Endodermal cell (in vitro differentiated cells): ENCODE measurements around the gene DYNLT2B. TPM values are rescaled to one million over a fixed set of nuclear protein-coding genes. Genes with fewer than 3 reads are reported as not detected.
"Not testable (repeated sequence)": the region's sequence is repeated elsewhere in the genome, so short reads cannot be mapped to it uniquely, and the experiment has no call there.

Source experiments
- DNase-seq: peaks from one replicate; pipeline ENCODE4 v3.0.0-alpha.2; 2017
- H3K27ac ChIP-seq: 2 replicates; pipeline ENCODE4 v1.5.1; 2013; ENCODE audit warnings: mild to moderate bottlenecking, low read depth, low read length, moderate library complexity
- H3K27me3 ChIP-seq: 2 replicates; pipeline ENCODE4 v1.6.1; 2013; ENCODE audit warnings: mild to moderate bottlenecking, low read length, moderate library complexity; ENCODE audit not compliant: insufficient read depth, control insufficient read depth, poor library complexity, severe bottlenecking
- H3K36me3 ChIP-seq: 2 replicates; pipeline ENCODE4 v1.7.0; 2013; ENCODE audit warnings: mild to moderate bottlenecking, low read length, moderate library complexity; ENCODE audit not compliant: control insufficient read depth, insufficient read depth
- H3K4me1 ChIP-seq: one replicate; pipeline ENCODE4 v1.7.0; 2013; ENCODE audit warnings: low read length; ENCODE audit not compliant: control insufficient read depth, insufficient read depth
- H3K4me3 ChIP-seq: 2 replicates; pipeline ENCODE4 v1.5.1; 2013; ENCODE audit warnings: mild to moderate bottlenecking, low read length, moderate library complexity
- H3K9ac ChIP-seq: 2 replicates; pipeline ENCODE4 v1.6.1; 2013; ENCODE audit warnings: mild to moderate bottlenecking, low read length, moderate library complexity; ENCODE audit not compliant: poor library complexity, severe bottlenecking; ENCODE audit errors: extremely low read depth
- H3K9me3 ChIP-seq: 2 replicates; pipeline ENCODE4 v1.6.1; 2013; ENCODE audit warnings: mild to moderate bottlenecking, low read length, moderate library complexity; ENCODE audit not compliant: control insufficient read depth
- H3K27ac Mint-ChIP-seq: 2 replicates; pipeline ENCODE4 v1.8.0; 2020; ENCODE audit warnings: mixed read lengths
- H3K27me3 Mint-ChIP-seq: 2 replicates; pipeline ENCODE4 v1.8.0; 2021; ENCODE audit warnings: mild to moderate bottlenecking, mixed read lengths; ENCODE audit not compliant: insufficient read depth
- H3K36me3 Mint-ChIP-seq: 2 replicates; pipeline ENCODE4 v1.8.0; 2020; ENCODE audit warnings: low read depth, mixed read lengths
- H3K4me1 Mint-ChIP-seq: 2 replicates; pipeline ENCODE4 v1.8.0; 2020; ENCODE audit warnings: mixed read lengths
- H3K4me3 Mint-ChIP-seq: 2 replicates; pipeline ENCODE4 v1.8.0; 2020; ENCODE audit warnings: mild to moderate bottlenecking, moderate library complexity, mixed read lengths
- H3K9me3 Mint-ChIP-seq: 2 replicates; pipeline ENCODE4 v1.8.0; 2020; ENCODE audit warnings: mild to moderate bottlenecking, mixed read lengths
- WGBS, 2 experiments: methylation state at CpG; one replicate each; pipeline versions ENCODE4 v1.1.5 to v1.1.7; 2013; ENCODE audit warnings: missing lambda C conversion rate in 2 of 2, mixed read lengths in 1 of 2; ENCODE audit not compliant: insufficient coverage in 1 of 2, insufficient read length in 1 of 2; 5-methylcytosine and 5-hydroxymethylcytosine counted together
- total RNA-seq, 2 donors: library from RNA; stranded (reverse); fragmentation: NEBNext Ultra II Directional in 1 of 2; extraction: Animal tissue kit (Norgen Biotek cat#: 25700) in 1 of 2; gene quantifications; 2 replicates in 1 of 2; 3 replicates in 1 of 2; pipeline ENCODE4 v1.2.1, GENCODE V29; 2021
- TF ChIP-seq, protein P1 (sequence below): fragments of 200-600 bp; sonication (generic); conservative IDR thresholded peaks from 2 replicates; pipeline ENCODE4 v1.5.0; 2021; ENCODE audit warnings: antibody characterized with exemption, mild to moderate bottlenecking

Gene DYNLT2B
- total RNA-seq, 2 donors from 2014 or later = 22.6 to 45.5 TPM

DNA sequence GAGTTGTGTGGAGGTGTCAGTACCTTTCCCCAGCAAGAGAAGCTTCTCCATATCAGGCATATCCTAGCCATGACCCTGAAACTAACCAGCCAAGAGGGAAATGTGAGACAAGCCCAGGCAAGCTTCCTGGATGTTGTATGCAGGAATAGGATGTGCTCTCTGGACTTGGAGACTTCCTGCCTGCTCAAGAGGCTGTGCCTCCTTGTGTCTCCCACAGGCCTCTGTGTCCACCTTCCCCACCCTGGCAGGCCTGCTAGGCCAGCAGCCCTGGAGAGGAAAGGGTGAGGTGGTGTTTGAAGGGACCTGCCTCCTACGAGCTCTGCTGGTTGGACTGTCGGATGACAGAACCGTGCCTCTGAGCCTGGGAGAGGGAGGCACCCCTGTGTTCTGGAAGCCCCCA is 2.1 kb upstream of the DYNLT2B start:
- Histone ChIP-seq H3K9ac (no peak overlapping the region), H3K4me1 (no peaks in the 10 kb centered on the region)

DNA sequence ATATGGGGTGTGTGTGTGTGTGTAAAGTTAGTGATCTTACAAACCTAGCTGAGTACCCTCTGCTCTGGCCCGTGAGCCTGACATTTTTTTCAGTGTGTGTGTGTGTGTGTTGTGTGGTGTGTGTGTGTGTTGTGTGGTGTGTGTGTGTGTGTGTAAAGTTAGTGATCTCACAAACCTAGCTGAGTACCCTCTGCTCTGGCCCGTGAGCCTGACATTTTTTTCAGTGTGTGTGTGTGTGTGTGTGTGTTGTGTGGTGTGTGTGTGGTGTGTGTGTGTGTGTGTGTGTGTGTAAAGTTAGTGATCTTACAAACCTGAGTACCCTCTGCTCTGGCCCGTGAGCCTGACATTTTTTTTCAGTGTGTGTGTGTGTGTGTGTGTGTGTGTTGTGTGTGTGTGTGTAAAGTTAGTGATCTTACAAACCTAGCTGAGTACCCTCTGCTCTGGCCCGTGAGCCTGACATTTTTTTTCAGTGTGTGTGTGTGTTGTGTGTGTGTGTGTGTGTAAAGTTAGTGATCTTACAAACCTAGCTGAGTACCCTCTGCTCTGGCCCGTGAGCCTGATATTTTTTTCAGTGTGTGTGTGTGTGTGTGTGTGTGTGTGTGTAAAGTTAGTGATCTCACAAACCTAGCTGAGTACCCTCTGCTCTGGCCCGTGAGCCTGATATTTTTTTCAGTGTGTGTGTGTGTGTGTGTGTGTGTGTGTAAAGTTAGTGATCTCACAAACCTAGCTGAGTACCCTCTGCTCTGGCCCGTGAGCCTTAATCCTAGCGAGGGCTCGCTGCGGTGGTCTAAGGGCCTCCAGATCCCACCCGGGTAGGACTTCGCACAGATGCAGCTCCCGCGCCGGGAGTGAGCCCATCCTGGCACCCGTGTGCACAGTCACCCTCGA is 997 bp downstream of the DYNLT2B start:
- H3K9me3 ChIP-seq, H3K4me1 ChIP-seq, H3K36me3 ChIP-seq, H3K9me3 Mint-ChIP-seq, DNase-seq, H3K4me1 Mint-ChIP-seq, H3K27me3 ChIP-seq, H3K27me3 Mint-ChIP-seq: not testable (repeated sequence)
- Mint-ChIP-seq H3K4me3 (peak overlapping the region; percentile 85), H3K36me3 (peaks cover 10% of the 10 kb centered on the region), H3K27ac (peak overlapping the region; percentile 87)
- Histone ChIP-seq H3K27ac (peak overlapping the region; percentile 87), H3K4me3 (peak overlapping the region; percentile 85), H3K9ac (peak overlapping the region; percentile 86)
- WGBS, 2 experiments = 15 to 20% methylated on average over 4 to 13 of the region's 17 CpGs

More for the DNA sequence above, 2.1 kb upstream of the DYNLT2B start:
- no peaks in the 10 kb centered on the region for H3K27me3 ChIP-seq
- H3K36me3 Mint-ChIP-seq = no peaks in the 10 kb centered on the region
- H3K4me3 ChIP-seq = no peak overlapping the region
- H3K27me3 Mint-ChIP-seq = no peaks in the 10 kb centered on the region
- peak overlapping the region; percentile 85 for H3K4me3 Mint-ChIP-seq
- TF ChIP-seq, protein P1, sequence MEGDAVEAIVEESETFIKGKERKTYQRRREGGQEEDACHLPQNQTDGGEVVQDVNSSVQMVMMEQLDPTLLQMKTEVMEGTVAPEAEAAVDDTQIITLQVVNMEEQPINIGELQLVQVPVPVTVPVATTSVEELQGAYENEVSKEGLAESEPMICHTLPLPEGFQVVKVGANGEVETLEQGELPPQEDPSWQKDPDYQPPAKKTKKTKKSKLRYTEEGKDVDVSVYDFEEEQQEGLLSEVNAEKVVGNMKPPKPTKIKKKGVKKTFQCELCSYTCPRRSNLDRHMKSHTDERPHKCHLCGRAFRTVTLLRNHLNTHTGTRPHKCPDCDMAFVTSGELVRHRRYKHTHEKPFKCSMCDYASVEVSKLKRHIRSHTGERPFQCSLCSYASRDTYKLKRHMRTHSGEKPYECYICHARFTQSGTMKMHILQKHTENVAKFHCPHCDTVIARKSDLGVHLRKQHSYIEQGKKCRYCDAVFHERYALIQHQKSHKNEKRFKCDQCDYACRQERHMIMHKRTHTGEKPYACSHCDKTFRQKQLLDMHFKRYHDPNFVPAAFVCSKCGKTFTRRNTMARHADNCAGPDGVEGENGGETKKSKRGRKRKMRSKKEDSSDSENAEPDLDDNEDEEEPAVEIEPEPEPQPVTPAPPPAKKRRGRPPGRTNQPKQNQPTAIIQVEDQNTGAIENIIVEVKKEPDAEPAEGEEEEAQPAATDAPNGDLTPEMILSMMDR = no peak
- DNase-seq = no peak
- 93 to 96% methylated on average over 3 of the region's 3 CpGs for WGBS, 2 experiments
- H3K9me3 ChIP-seq = no peaks in the 10 kb centered on the region
- no peak overlapping the region for H3K27ac ChIP-seq
- no peaks in the 10 kb centered on the region for H3K9me3 Mint-ChIP-seq
- no peak overlapping the region for H3K27ac Mint-ChIP-seq
- peaks cover 4% of the 10 kb centered on the region for H3K36me3 ChIP-seq
- no peaks in the 10 kb centered on the region for H3K4me1 Mint-ChIP-seq

DNA sequence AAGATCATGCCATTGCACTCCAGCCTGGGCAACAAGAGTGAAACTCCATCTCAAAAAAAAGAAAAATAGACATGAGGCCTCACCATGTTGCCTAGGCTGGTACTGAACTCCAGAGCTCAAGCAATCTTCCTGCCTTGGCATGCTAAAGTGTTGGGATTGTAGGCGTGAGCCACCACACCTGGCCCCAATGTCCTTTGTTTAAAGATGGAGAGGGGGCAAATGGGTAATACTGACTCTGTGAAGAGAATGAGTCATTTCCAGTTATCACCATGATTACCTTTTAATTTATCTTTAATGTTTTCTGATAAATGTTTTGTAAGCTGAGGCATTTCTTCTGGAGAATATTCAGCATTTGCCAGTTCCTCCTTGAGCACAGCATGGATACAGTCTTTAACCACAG is 2.2 kb downstream of the DYNLT2B start:
- H3K36me3 ChIP-seq = peaks cover 4% of the 10 kb centered on the region
- H3K27me3 ChIP-seq = no peaks in the 10 kb centered on the region
- H3K4me3 ChIP-seq = no peak overlapping the region
- H3K4me1 ChIP-seq = no peaks in the 10 kb centered on the region
- TF ChIP-seq, protein P1 = no peak
- no peak overlapping the region for H3K27ac Mint-ChIP-seq
- H3K4me1 Mint-ChIP-seq = no peaks in the 10 kb centered on the region
- no peak overlapping the region for H3K9ac ChIP-seq
- peaks cover 11% of the 10 kb centered on the region for H3K36me3 Mint-ChIP-seq
- no peaks in the 10 kb centered on the region for H3K9me3 Mint-ChIP-seq
- no peaks in the 10 kb centered on the region for H3K27me3 Mint-ChIP-seq
- H3K4me3 Mint-ChIP-seq = no peak overlapping the region
- WGBS, 2 experiments = 100% methylated on average over 1 of the region's 1 CpG; no CpG with 5 or more reads in 1 of the 2 experiments
- H3K27ac ChIP-seq = no peak overlapping the region
- DNase-seq = no peak
- H3K9me3 ChIP-seq = no peaks in the 10 kb centered on the region
